ENCODE results near the gene MCC. TPM values are rescaled to one million over a fixed set of nuclear protein-coding genes. Genes with fewer than 3 reads are reported as not detected.

MCC gene
- total RNA-seq, 1 experiment from 2014 or later = 23.5 TPM

GRCh38 chr5:113397046-113397445 is 91.2 kb downstream of the MCC start:
- ATAC-seq (no peak), DNase-seq (ENCODE audit: low spot score) (no peak)
- peaks cover 4% of the 10 kb centered on the region; the same call in 1 of the 2 replicates for H3K9me3 Mint-ChIP-seq
- TF ChIP-seq JUN (CRISPR knock-in tag; IDR thresholded peaks at IDR 0.05) (no peak), KAT7 (CRISPR knock-in tag; IDR thresholded peaks at IDR 0.05; ENCODE audit: borderline replicate concordance) (no peak), ZNF232 (CRISPR knock-in tag; IDR thresholded peaks at IDR 0.05) (no peak), ZNF219 (CRISPR knock-in tag; IDR thresholded peaks at IDR 0.05; ENCODE audit: borderline replicate concordance) (no peak), MAX (CRISPR knock-in tag; IDR thresholded peaks at IDR 0.05) (no peak), AFF4 (CRISPR knock-in tag; IDR thresholded peaks at IDR 0.05; ENCODE audit: borderline replicate concordance) (no peak)
- ChIA-PET POLR2A (no interaction called here), CTCF (no interaction called here)
- H3K27me3 Mint-ChIP-seq (ENCODE audit: low read depth) = no peaks in the 10 kb centered on the region; the same call in 1 of the 2 replicates
- no peak overlapping the region for H3K4me3 Mint-ChIP-seq
- no peak overlapping the region for H3K27ac Mint-ChIP-seq
- no peaks in the 10 kb centered on the region for H3K4me1 Mint-ChIP-seq
- no peaks in the 10 kb centered on the region for H3K36me3 Mint-ChIP-seq

- no peaks in the 10 kb centered on the region for H3K36me3 Mint-ChIP-seq
- no peaks in the 10 kb centered on the region for H3K4me1 Mint-ChIP-seq
- TF ChIP-seq NFE2L1 (CRISPR knock-in tag; IDR thresholded peaks at IDR 0.05) = no peak
- TF ChIP-seq CBFB (CRISPR knock-in tag; IDR thresholded peaks at IDR 0.05; ENCODE audit: low read depth) = no peak
- no peak for TF ChIP-seq ATF2 (CRISPR knock-in tag; IDR thresholded peaks at IDR 0.05; ENCODE audit: borderline replicate concordance, low read depth)
- no peak for TF ChIP-seq MXD4 (CRISPR knock-in tag; IDR thresholded peaks at IDR 0.05; ENCODE audit: borderline replicate concordance)
- no peak for TF ChIP-seq KAT7 (CRISPR knock-in tag; IDR thresholded peaks at IDR 0.05; ENCODE audit: borderline replicate concordance)
- TF ChIP-seq ZNF671 (CRISPR knock-in tag; IDR thresholded peaks at IDR 0.05) = no peak
- TF ChIP-seq NFATC4 (CRISPR knock-in tag; IDR thresholded peaks at IDR 0.05) = no peak
- TF ChIP-seq TP53 (CRISPR knock-in tag; IDR thresholded peaks at IDR 0.05) = no peak
- no peak for TF ChIP-seq ZNF219 (CRISPR knock-in tag; IDR thresholded peaks at IDR 0.05; ENCODE audit: borderline replicate concordance)
- TF ChIP-seq TEAD1 (CRISPR knock-in tag; IDR thresholded peaks at IDR 0.05) = no peak
- no peak for TF ChIP-seq FOXK1 (CRISPR knock-in tag; IDR thresholded peaks at IDR 0.05)
- no peak for TF ChIP-seq ZNF425 (CRISPR knock-in tag; conservative IDR thresholded peaks at IDR 0.05)
- no peak for TF ChIP-seq CDX4 (CRISPR knock-in tag; IDR thresholded peaks at IDR 0.05; ENCODE audit: borderline replicate concordance)
- TF ChIP-seq HMGA2 (CRISPR knock-in tag; IDR thresholded peaks at IDR 0.05) = no peak
- TF ChIP-seq SOX15 (CRISPR knock-in tag; IDR thresholded peaks at IDR 0.05) = no peak
- TF ChIP-seq TCF7 (CRISPR knock-in tag; IDR thresholded peaks at IDR 0.05; ENCODE audit: low read depth) = no peak
- no peak overlapping the region for H3K27ac Mint-ChIP-seq
- H3K9me3 Mint-ChIP-seq = peaks cover 4% of the 10 kb centered on the region; the same call in 1 of the 2 replicates
- CTCF ChIA-PET = no interaction called here
- H3K4me3 Mint-ChIP-seq = no peak overlapping the region
- no peak for ATAC-seq
- POLR2A ChIA-PET = no interaction called here
- DNase-seq (ENCODE audit: low spot score) = no peak
- no peaks in the 10 kb centered on the region; the same call in 1 of the 2 replicates for H3K27me3 Mint-ChIP-seq (ENCODE audit: low read depth)
Observed at GRCh38 chr5:113394658-113395057, 93.6 kb downstream of the MCC start.
